Raji (cell line): Measurements from ENCODE around the gene MEIS1.

Source experiments
- POLR2A ChIP-seq: IDR thresholded peaks from 2 replicates; pipeline ENCODE4 v1.6.1; 2011; ENCODE audit warnings: low read depth, low read length, control low read depth; ENCODE audit not compliant: insufficient read depth

The MEIS1 gene

GRCh38 chr2:66566726-66567399 is 131.9 kb downstream of the MEIS1 start:
- no peak for TF ChIP-seq POLR2A

GRCh38 chr2:66567729-66568128 is 132.8 kb downstream of the MEIS1 start:
- no peak for TF ChIP-seq POLR2A

GRCh38 chr2:66568650-66569300 is 133.8 kb downstream of the MEIS1 start:
- no peak for TF ChIP-seq POLR2A

- TF ChIP-seq POLR2A = peak; percentile 36; the same call in 1 of the 2 replicates
Measured at GRCh38 chr2:66569321-66569851, 134.5 kb downstream of the MEIS1 start.

- TF ChIP-seq POLR2A = no peak
Measured at GRCh38 chr2:66569974-66570373, 135.0 kb downstream of the MEIS1 start.

GRCh38 chr2:66570471-66570870 is 135.5 kb downstream of the MEIS1 start:
- TF ChIP-seq POLR2A = no peak

GRCh38 chr2:66571918-66572317 is 137.0 kb downstream of the MEIS1 start:
- TF ChIP-seq POLR2A = no peak

GRCh38 chr2:66572391-66572790 is 137.5 kb downstream of the MEIS1 start:
- TF ChIP-seq POLR2A = no peak

- TF ChIP-seq POLR2A = no peak
Measured at GRCh38 chr2:66573416-66573815, 138.5 kb downstream of the MEIS1 start.

- TF ChIP-seq POLR2A = no peak
Measured at GRCh38 chr2:66573821-66574233, 138.9 kb downstream of the MEIS1 start.

GRCh38 chr2:66574701-66575624 is 140.0 kb downstream of the MEIS1 start:
- no peak for TF ChIP-seq POLR2A

- no peak for TF ChIP-seq POLR2A
Measured at GRCh38 chr2:66575625-66576310, 140.8 kb downstream of the MEIS1 start.

- no peak for TF ChIP-seq POLR2A
Measured at GRCh38 chr2:66576311-66576560, 141.3 kb downstream of the MEIS1 start.

- no peak for TF ChIP-seq POLR2A
Measured at GRCh38 chr2:66576561-66577320, 141.8 kb downstream of the MEIS1 start.

- TF ChIP-seq POLR2A = no peak
Measured at GRCh38 chr2:66577321-66578053, 142.6 kb downstream of the MEIS1 start.
